Hematopoietic multipotent progenitor cell (in vitro differentiated cells): ENCODE measurements around the gene RFPL3. TPM values are rescaled to one million over a fixed set of nuclear protein-coding genes. Genes with fewer than 3 reads are reported as not detected.
A peak's percentile ranks its signal among the peaks of the same experiment; 100 is the strongest.
"Not testable (repeated sequence)": the region's sequence is repeated elsewhere in the genome, so short reads cannot be mapped to it uniquely, and the experiment has no call there.

Experiments used
- DNase-seq, 3 donors: peaks; one replicate each; pipeline ENCODE4 v3.0.0-alpha.2; 2011 to 2015; ENCODE audit warnings: low read depth in 2 of 3, low spot score in 2 of 3
- total RNA-seq: library from RNA; depleted of rRNA; stranded (reverse); fragments of >200 nt; gene quantifications from one replicate; pipeline ENCODE4 v1.2.3, GENCODE V29; 2012

Gene RFPL3
- total RNA-seq, 1 donor, result not detected

GRCh38 chr22:32328306-32329201 is 29.1 kb upstream of the RFPL3 start:
- no peak for DNase-seq

- no peak for DNase-seq
Measured at GRCh38 chr22:32329202-32329645, 28.4 kb upstream of the RFPL3 start.

GRCh38 chr22:32331236-32331917 is 26.3 kb upstream of the RFPL3 start:
- peak in 1 of 3 donors; percentile 6 for DNase-seq

DNA sequence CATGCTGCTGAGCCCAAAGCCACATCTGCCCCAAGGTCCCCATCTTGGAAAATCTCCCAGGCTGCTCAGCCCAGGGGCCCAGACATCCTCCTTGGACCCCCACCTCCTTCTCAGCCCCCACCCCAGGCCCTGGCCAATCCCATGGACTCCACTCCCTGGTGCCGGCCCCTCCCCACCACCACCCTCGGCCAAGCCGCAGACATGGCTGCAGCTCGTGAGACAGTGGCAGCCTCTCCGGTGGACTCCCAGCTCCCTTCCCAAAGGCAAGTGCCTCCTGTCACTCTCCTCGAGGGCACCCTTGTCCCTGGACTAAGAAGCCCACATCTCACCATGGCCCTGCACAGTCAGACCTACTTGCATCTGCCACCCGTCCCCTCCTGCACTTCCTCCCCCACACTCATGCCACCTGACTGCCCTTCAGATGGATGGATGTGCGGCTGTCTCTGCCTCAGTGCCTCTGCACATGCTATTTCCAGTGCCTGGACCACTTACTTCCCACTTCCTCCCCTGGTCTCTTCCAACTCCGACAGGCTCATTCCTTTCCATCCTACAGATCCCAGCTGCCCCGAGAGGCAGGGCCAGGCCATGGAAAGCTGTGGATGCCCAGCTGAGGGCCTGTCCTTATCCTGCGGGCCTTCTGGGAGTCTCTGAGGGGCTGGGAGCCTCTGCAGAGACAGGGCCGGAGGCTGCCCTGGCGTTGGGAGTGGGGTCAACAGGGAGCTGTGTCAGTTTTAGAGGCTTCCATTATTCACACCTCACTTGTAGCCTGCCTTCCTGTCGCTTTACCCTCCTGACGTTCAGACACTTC is 25.5 kb upstream of the RFPL3 start:
- no peak for DNase-seq

- DNase-seq, result no peak
Measured at GRCh38 chr22:32333141-32333768, 24.4 kb upstream of the RFPL3 start.

DNA sequence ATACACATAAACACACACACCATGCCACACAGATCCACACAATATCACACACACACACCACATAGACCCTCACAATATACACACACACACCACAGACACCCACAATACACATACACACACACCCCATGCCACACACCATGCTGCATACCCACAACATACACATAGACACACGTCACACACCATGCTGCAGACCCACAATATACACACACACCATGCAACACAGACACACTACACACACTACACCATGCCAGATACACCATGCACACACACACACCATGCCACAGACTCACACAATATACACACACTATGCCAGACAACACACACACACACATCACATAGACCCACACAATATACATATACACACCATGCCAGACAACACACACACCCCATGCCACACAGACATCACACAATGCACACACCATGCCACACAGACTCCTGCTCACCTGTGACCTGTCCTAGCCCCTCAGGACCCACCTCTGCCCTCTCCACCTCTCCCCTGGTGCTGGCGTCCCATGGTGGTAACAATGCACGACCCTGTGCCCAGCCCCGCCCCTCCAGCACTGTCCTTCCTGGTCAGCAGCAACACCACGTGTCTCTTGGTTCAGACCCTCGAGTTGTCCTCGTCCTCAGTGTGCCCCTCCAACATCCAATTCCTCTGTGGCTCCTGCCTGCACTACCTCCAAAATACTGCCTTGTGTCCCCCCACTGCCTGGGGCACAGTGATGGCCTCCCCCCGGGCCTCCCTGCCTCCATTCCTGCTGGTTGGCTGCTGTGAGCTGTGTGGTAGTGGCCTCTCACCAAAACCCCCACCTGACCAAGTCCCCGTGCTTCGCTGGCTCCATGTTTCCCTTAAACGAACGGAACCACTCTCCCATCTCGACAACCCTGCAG is 23.7 kb upstream of the RFPL3 start:
- DNase-seq, result no peak

- DNase-seq, result no peak
Measured at GRCh38 chr22:32334660-32335365, 22.9 kb upstream of the RFPL3 start.

GRCh38 chr22:32335471-32335870 is 22.2 kb upstream of the RFPL3 start:
- no peak for DNase-seq

DNA sequence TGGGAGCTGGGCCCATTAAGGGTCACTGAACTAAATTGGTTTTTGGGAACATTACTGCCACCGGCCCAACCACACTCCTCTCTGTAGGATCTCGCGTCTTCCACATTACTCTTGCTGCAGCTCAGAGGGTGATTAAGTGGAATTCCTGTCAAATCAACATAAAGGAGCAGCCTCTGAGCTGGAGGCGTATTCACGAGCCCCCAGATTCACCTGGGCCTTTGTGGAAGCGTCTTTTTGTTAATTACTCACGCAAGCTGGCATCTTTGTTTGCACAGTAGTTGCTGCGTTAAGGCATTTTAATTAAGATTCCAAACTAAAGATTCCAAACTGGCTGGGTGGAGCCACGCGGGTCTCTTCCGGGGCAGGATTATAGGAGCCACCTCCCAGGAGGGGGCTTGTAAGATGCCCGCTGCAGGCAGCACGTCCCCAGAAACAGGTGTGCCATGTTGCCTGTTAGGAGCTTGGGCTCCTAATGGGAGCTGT is 21.5 kb upstream of the RFPL3 start:
- DNase-seq, result no peak

GRCh38 chr22:32336771-32337424 is 20.8 kb upstream of the RFPL3 start:
- DNase-seq, result no peak

GRCh38 chr22:32337425-32337824 is 20.2 kb upstream of the RFPL3 start:
- DNase-seq, result not testable (repeated sequence)

GRCh38 chr22:32338757-32339156 is 18.9 kb upstream of the RFPL3 start:
- no peak for DNase-seq

DNA sequence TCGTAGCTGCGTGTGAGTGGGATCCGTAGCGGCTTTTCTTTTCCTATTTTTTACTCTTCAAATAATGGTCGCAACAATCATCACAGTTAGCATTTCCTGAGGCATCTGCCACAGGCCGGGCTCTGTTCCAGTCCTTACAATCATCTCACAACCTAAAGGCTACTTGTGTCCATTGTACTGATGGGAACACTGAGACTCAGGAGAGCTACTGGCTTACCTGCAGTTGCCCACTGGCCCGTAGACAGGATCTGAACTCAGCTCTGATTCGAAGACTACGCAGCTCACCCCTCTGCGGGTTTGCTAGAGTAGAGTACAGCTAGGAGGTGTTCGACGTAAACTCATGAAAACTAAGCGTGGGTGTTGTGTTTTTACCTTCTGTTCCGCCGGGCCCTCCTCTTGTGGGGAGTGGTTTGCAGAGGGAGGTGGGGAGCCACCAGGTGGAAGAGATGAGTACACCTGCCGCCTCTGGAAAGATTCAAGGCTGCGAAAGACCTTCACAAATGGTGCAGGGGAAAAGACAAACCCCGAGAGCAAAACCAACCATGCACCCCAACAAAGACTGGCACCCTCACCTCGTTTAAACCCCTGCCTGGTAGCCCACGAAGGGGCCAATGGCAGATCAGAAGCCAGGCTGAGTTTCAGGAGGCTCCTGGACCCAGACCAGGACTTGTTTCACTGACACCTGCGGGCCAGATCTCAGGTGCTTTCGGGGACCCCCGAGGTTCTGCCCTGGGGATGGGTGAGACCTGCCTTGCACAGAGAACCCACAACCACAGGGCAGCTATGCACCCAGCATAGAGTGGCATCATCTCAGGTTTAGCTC is 18.3 kb upstream of the RFPL3 start:
- no peak for DNase-seq

- no peak for DNase-seq
Measured at GRCh38 chr22:32340411-32340810, 17.3 kb upstream of the RFPL3 start.

DNA sequence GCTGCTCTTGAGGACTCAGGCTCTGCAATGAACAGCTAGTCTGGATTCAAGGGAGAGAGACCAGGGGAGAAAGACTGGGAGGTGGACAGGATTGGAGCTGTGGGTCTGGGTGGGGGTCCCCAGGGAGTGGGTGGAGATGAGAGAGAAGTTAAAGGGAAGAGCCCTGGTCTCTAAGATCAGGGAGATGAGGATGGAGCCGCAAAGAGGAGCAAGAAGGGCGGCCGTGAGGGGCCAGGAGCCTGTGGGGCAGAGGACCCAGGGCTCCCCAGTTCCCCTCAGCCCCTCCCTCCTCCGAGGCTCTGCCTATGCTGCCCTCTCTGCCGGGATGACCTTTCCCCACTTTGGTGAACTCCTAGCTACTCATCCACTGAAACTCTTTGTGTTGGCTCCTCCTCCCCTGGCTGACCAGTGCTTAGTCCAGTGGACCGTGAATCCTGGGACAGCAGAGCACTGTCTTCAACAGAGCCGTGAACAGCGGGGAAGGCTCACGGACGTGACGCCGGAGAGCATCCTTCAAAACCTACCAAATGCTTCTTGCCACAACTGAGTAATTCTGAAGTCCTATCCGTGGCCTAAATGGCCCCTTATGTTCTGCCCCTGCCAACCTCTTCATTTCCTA is 16.4 kb upstream of the RFPL3 start:
- no peak for DNase-seq

DNA sequence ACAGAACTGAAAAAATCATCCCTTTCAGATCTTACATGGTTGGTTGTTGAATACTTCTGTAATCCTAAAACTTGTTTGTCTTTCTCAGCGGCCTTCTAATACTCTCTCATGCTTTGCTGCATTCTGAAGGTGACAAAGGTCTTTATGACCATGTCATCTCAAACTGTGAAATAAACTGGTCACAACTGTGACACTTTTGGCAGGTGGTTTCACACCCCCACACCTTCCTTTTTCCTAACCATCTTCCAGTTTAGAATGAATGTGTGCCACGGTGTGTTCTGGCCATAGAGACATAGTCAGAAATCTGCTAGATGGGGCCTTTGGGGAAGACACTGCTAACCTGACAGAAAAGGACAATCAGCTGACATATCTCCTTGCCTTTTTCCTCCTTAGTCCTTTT is 14.7 kb upstream of the RFPL3 start:
- DNase-seq, result no peak

DNA sequence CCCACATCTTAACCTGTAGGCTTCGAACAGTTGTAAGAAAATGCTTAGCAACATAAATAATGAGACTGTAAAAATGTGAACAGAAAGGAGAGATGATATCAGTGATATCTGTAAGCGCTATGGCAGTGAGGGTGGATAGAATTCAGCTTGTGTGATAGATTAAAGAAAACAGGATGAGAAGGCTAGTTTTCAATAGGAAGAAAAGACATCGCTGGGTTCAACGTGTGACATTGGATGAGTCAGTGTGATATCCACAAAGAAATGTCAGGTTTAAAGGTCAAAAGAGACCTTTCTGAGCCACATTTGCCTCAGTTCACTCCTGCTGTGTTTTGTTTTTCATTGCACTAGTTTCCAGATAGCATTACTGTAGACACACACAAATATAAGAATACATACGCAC is 13.7 kb upstream of the RFPL3 start:
- DNase-seq, result no peak
